DMS53 (cell line): ENCODE measurements around the gene ZNF687.
"Not testable (repeated sequence)": the region's sequence is repeated elsewhere in the genome, so short reads cannot be mapped to it uniquely, and the experiment has no call there.

Experiments
- DNase-seq: peaks from one replicate; lab custom pipeline; 2025; lab: John Stamatoyannopoulos, UW

ZNF687 gene

GRCh38 chr1:151281969-151282882 is at the start of gene ZNF687:
Gene ZNF687, plus strand, starts transcription at chr1:151282299. Its CDS starts 3,993 bp downstream, at chr1:151286292.
- peak; percentile 100 for DNase-seq

GRCh38 chr1:151235235-151235634 is 46.9 kb upstream of the ZNF687 start:
- DNase-seq, result no peak

- no peak for DNase-seq
These were observed 44.2 kb upstream of the ZNF687 start for GRCh38 chr1:151237678-151238466.

GRCh38 chr1:151238467-151238739 is 43.7 kb upstream of the ZNF687 start:
- no peak for DNase-seq

GRCh38 chr1:151242442-151242841 is 39.7 kb upstream of the ZNF687 start:
- DNase-seq, result no peak

GRCh38 chr1:151243683-151244216 is 38.3 kb upstream of the ZNF687 start:
- DNase-seq, result no peak

GRCh38 chr1:151246786-151247185 is 35.3 kb upstream of the ZNF687 start:
- no peak for DNase-seq

GRCh38 chr1:151251656-151252470 is 30.2 kb upstream of the ZNF687 start:
- DNase-seq, result peak; percentile 94

- peak; percentile 99 for DNase-seq
These were observed 27.6 kb upstream of the ZNF687 start, which contains the start of gene PSMD4 for GRCh38 chr1:151254217-151255213. Gene PSMD4, plus strand, starts transcription at chr1:151254734. Its CDS starts 49 bp downstream, at chr1:151254783.

- DNase-seq, result peak; percentile 41
These were observed 26.7 kb upstream of the ZNF687 start for GRCh38 chr1:151255381-151255780.

- no peak for DNase-seq
These were observed 22.7 kb upstream of the ZNF687 start for GRCh38 chr1:151259351-151259750.

- no peak for DNase-seq
These were observed 16.5 kb upstream of the ZNF687 start for GRCh38 chr1:151265446-151266236.

- DNase-seq, result no peak
These were observed 15.8 kb upstream of the ZNF687 start for GRCh38 chr1:151266315-151266714.

- DNase-seq, result no peak
These were observed 15.3 kb upstream of the ZNF687 start for GRCh38 chr1:151266821-151267220.

- no peak for DNase-seq
These were observed 14.3 kb upstream of the ZNF687 start for GRCh38 chr1:151267760-151268159.

- DNase-seq, result no peak
These were observed 8.1 kb upstream of the ZNF687 start for GRCh38 chr1:151273924-151274466.

GRCh38 chr1:151275341-151275740 is 6.8 kb upstream of the ZNF687 start:
- DNase-seq, result not testable (repeated sequence)

GRCh38 chr1:151277249-151277648 is 4.8 kb upstream of the ZNF687 start:
- DNase-seq, result no peak

GRCh38 chr1:151281225-151281968 is 702 bp upstream of the ZNF687 start:
- DNase-seq, result peak; percentile 99
